Measurements from ENCODE around the gene ZIK1. TPM values are rescaled to one million over a fixed set of nuclear protein-coding genes. Genes with fewer than 3 reads are reported as not detected.

ZIK1 gene
- total RNA-seq, 2 donors from 2014 or later: 2.5 to 3.2 TPM

GRCh38 chr19:57633832-57634131 lies 49.8 kb downstream of the ZIK1 start:
- Mint-ChIP-seq H3K36me3 (ENCODE audit: low read depth) (peaks cover 42% of the 10 kb centered on the region), H3K9me3 (peaks cover 20% of the 10 kb centered on the region), H3K27me3 (no peaks in the 10 kb centered on the region), H3K4me3 (peak overlapping the region; percentile 85), H3K27ac (peak overlapping the region; percentile 69), H3K4me1 (no peaks in the 10 kb centered on the region)
- no peak for ATAC-seq (replicated peaks)

- no peaks in the 10 kb centered on the region for H3K4me1 Mint-ChIP-seq
- no peak overlapping the region for H3K4me3 Mint-ChIP-seq
- peaks cover 36% of the 10 kb centered on the region for H3K9me3 Mint-ChIP-seq
- no peak overlapping the region for H3K27ac Mint-ChIP-seq
- peaks cover 78% of the 10 kb centered on the region for H3K36me3 Mint-ChIP-seq (ENCODE audit: low read depth)
- ATAC-seq (replicated peaks): no peak
- H3K27me3 Mint-ChIP-seq: no peaks in the 10 kb centered on the region
Measured at GRCh38 chr19:57637379-57637778, 53.4 kb downstream of the ZIK1 start.

- peaks cover 66% of the 10 kb centered on the region for H3K36me3 Mint-ChIP-seq (ENCODE audit: low read depth)
- H3K4me3 Mint-ChIP-seq: no peak overlapping the region
- no peak overlapping the region for H3K27ac Mint-ChIP-seq
- H3K4me1 Mint-ChIP-seq: no peaks in the 10 kb centered on the region
- H3K9me3 Mint-ChIP-seq: peaks cover 39% of the 10 kb centered on the region
- H3K27me3 Mint-ChIP-seq: no peaks in the 10 kb centered on the region
- no peak for ATAC-seq (replicated peaks)
Measured at GRCh38 chr19:57641715-57642234, 57.8 kb downstream of the ZIK1 start.

- no peak for ATAC-seq (replicated peaks)
- Mint-ChIP-seq H3K4me3 (no peak overlapping the region), H3K9me3 (peaks cover 34% of the 10 kb centered on the region), H3K36me3 (ENCODE audit: low read depth) (peaks cover 59% of the 10 kb centered on the region), H3K4me1 (no peaks in the 10 kb centered on the region), H3K27ac (no peak overlapping the region), H3K27me3 (no peaks in the 10 kb centered on the region)
Measured at GRCh38 chr19:57642396-57643046, 58.6 kb downstream of the ZIK1 start.

Other genes with a start within 250 kb of the ZIK1 start
- gene ZNF304, start 232.9 kb upstream of the ZIK1 start, total RNA-seq: 1 to 10 TPM; 5.3 to 6.4 TPM
- 1 to 10 TPM; 4.5 to 8.8 TPM for gene TRAPPC2B, start 220.6 kb upstream of the ZIK1 start, total RNA-seq
- 1 to 10 TPM; 2.7 to 5.4 TPM for gene ZNF547, start 220.6 kb upstream of the ZIK1 start, total RNA-seq
- 10 to 100 TPM; 19.4 to 48.5 TPM for gene ZNF548, start 194.3 kb upstream of the ZIK1 start, total RNA-seq
- gene ZNF17, start 173.0 kb upstream of the ZIK1 start, total RNA-seq: 10 to 100 TPM in 1 of 2 donors, 1 to 10 TPM in 1; 8.3 to 12.0 TPM
- gene ZNF749, start 148.8 kb upstream of the ZIK1 start, total RNA-seq: 10 to 100 TPM; 13.8 to 15.0 TPM
- under 1 TPM in 1 of 2 donors, not detected in 1; 0.37 TPM for gene VN1R1, start 127.0 kb upstream of the ZIK1 start, total RNA-seq
- gene ZNF772, start 106.6 kb upstream of the ZIK1 start, total RNA-seq: 1 to 10 TPM; 2.8 to 4.5 TPM
- 1 to 10 TPM; 4.7 to 8.5 TPM for gene ZNF419, start 96.4 kb upstream of the ZIK1 start, total RNA-seq
- gene ZNF773, start 84.2 kb upstream of the ZIK1 start, total RNA-seq: 1 to 10 TPM; 3.8 to 6.2 TPM
- 1 to 10 TPM; 3.2 to 4.9 TPM for gene ZNF549, start 56.8 kb upstream of the ZIK1 start, total RNA-seq
- 1 to 10 TPM; 8.9 to 10.0 TPM for gene ZNF550, start 24.3 kb upstream of the ZIK1 start, total RNA-seq
- gene ZNF416, start 5.2 kb upstream of the ZIK1 start, total RNA-seq: 1 to 10 TPM; 2.2 to 2.4 TPM
- gene ZNF530, start 15.7 kb downstream of the ZIK1 start, total RNA-seq: 1 to 10 TPM; 6.0 to 9.9 TPM
- gene ZNF134, start 30.1 kb downstream of the ZIK1 start, total RNA-seq: 10 to 100 TPM in 1 of 2 donors, 1 to 10 TPM in 1; 5.7 to 11.2 TPM
- gene ZNF211, start 49.0 kb downstream of the ZIK1 start, total RNA-seq: 10 to 100 TPM in 1 of 2 donors, 1 to 10 TPM in 1; 8.4 to 14.0 TPM
- not detected for gene ZSCAN4, start 84.8 kb downstream of the ZIK1 start, total RNA-seq
- 10 to 100 TPM in 1 of 2 donors, 1 to 10 TPM in 1; 7.1 to 10.8 TPM for gene ZNF551, start 97.8 kb downstream of the ZIK1 start, total RNA-seq
- 1 to 10 TPM in 1 of 2 donors, under 1 TPM in 1; 0.35 to 5.6 TPM for gene ZNF154, start 125.1 kb downstream of the ZIK1 start, total RNA-seq
- 10 to 100 TPM in 1 of 2 donors, 1 to 10 TPM in 1; 5.9 to 11.5 TPM for gene ZNF671, start 143.5 kb downstream of the ZIK1 start, total RNA-seq
- gene ZNF776, start 162.7 kb downstream of the ZIK1 start, total RNA-seq: 10 to 100 TPM in 1 of 2 donors, 1 to 10 TPM in 1; 7.9 to 11.8 TPM
- gene ZNF586, start 185.5 kb downstream of the ZIK1 start, total RNA-seq: 10 to 100 TPM; 16.0 to 21.0 TPM
- 1 to 10 TPM; 6.0 to 7.5 TPM for gene ZNF552, start 230.8 kb downstream of the ZIK1 start, total RNA-seq
- 10 to 100 TPM; 16.8 to 20.6 TPM for gene ZNF587B, start 246.2 kb downstream of the ZIK1 start, total RNA-seq

Data from activated T-helper 17 cell treated with anti-CD3 and anti-CD28 coated beads, Interleukin-2, amount 50 U/mL, for 72 hours (primary cell).